GM21515 (cell line): ENCODE results near the gene SNX8.

Source experiments
- ATAC-seq: cut with Tn5 transposase; IDR thresholded peaks from one replicate; pipeline ENCODE4 v1.9.1; 2021; ENCODE audit not compliant: unreplicated experiment

Gene SNX8

GRCh38 chr7:2224934-2225333 lies 89.3 kb downstream of the SNX8 start:
- no peak for ATAC-seq

- no peak for ATAC-seq
Observed at GRCh38 chr7:2224491-2224928, 89.7 kb downstream of the SNX8 start.

GRCh38 chr7:2223321-2223720 lies 90.9 kb downstream of the SNX8 start:
- ATAC-seq: no peak

- ATAC-seq: no peak
Observed at GRCh38 chr7:2222516-2222915, 91.7 kb downstream of the SNX8 start.

- no peak for ATAC-seq
Observed at GRCh38 chr7:2220954-2221353, 93.3 kb downstream of the SNX8 start.

- ATAC-seq: no peak
Observed at GRCh38 chr7:2220506-2220905, 93.7 kb downstream of the SNX8 start.

GRCh38 chr7:2220030-2220429 lies 94.2 kb downstream of the SNX8 start:
- ATAC-seq: no peak

GRCh38 chr7:2219606-2220005 lies 94.6 kb downstream of the SNX8 start:
- no peak for ATAC-seq

- ATAC-seq: no peak
Observed at GRCh38 chr7:2219136-2219535, 95.1 kb downstream of the SNX8 start.

GRCh38 chr7:2218444-2218785 lies 95.8 kb downstream of the SNX8 start:
- ATAC-seq: no peak

- no peak for ATAC-seq
Observed at GRCh38 chr7:2217716-2218443, 96.4 kb downstream of the SNX8 start.

- no peak for ATAC-seq
Observed at GRCh38 chr7:2217206-2217605, 97.0 kb downstream of the SNX8 start.

GRCh38 chr7:2215851-2216250 lies 98.4 kb downstream of the SNX8 start:
- no peak for ATAC-seq

GRCh38 chr7:2214636-2215035 lies 99.6 kb downstream of the SNX8 start:
- no peak for ATAC-seq

- ATAC-seq: no peak
Observed at GRCh38 chr7:2213551-2214215, 100.6 kb downstream of the SNX8 start.

GRCh38 chr7:2212906-2213305 lies 101.3 kb downstream of the SNX8 start:
- no peak for ATAC-seq

GRCh38 chr7:2211926-2212325 lies 102.3 kb downstream of the SNX8 start:
- no peak for ATAC-seq

GRCh38 chr7:2211259-2211880 lies 102.9 kb downstream of the SNX8 start:
- no peak for ATAC-seq

GRCh38 chr7:2210551-2211258 lies 103.5 kb downstream of the SNX8 start:
- no peak for ATAC-seq

GRCh38 chr7:2209961-2210323 lies 104.3 kb downstream of the SNX8 start:
- no peak for ATAC-seq

- no peak for ATAC-seq
Observed at GRCh38 chr7:2209146-2209960, 104.9 kb downstream of the SNX8 start.
